ENCODE data around the gene MAGI1.
"Not testable (repeated sequence)": the region's sequence is repeated elsewhere in the genome, so short reads cannot be mapped to it uniquely, and the experiment has no call there.

The MAGI1 gene

DNA sequence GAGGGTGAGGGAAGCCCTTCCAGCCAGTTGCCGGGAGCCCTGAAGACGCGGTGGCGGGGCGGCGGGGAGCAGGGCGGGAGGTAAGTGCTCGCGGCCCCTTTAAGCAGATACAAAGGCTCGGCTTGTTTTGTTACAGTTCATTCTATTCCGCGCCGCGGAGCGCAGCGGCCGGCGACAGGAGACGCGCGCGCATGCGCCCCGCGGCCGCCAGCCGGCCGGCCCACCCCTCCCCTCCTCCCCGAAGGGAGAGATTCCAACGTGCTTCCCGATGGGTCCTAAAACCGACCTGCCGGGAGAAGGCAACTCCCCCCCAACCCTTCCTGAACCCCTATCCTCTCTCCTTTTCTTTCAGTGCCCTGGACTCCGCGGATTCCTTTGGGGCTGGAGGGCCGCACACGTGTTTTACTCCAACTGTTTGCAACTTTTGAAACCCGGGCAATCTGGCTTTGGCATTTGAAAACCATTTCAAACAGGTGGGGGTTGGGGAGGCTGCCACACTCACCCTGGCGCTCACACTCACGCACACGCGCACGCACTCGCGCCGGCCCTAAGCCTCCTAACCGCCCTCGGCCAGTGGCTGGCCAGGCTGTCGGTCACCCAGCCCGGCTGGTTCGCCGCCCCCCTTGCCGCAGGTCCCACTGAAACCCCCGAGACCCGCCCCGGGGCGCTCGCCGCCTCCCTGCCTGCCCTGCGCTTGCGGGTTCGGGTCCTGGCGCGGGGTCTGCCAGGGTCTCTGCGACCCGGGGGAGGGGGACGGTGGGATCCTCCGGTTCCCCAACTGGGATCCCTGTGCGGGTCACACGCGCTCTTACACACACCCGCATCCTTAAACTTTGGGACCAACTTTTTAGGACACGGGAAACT is at the start of gene MAGI1:
Gene MAGI1, minus strand, starts transcription at position 193 of the 864 bp plus-strand sequence. CDS start 610 bp downstream, outside the sequence.
- DNase-seq (ENCODE audit: low read depth): peak; percentile 96

DNA sequence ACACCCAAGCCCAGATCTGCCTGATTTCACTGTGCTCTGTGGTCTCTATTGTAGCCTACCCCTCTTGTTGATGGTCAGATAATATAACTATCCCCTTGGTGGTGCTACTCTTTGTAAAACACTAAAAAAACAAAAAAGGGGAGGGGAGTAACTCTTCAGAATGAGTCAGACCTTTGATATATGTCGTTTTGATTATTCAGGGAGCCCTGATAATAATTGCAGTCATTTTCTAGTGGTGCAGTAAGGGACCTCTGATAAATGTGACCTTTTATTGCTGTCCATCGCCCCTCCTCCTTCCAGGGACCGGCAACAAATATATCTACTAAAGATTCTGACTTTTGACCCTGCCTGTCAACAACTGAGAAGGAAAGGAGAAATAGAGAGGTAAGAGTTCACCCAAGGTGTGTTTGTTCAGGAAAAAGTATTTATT is 45.1 kb upstream of the MAGI1 start:
- no peak for DNase-seq (ENCODE audit: low read depth)

DNA sequence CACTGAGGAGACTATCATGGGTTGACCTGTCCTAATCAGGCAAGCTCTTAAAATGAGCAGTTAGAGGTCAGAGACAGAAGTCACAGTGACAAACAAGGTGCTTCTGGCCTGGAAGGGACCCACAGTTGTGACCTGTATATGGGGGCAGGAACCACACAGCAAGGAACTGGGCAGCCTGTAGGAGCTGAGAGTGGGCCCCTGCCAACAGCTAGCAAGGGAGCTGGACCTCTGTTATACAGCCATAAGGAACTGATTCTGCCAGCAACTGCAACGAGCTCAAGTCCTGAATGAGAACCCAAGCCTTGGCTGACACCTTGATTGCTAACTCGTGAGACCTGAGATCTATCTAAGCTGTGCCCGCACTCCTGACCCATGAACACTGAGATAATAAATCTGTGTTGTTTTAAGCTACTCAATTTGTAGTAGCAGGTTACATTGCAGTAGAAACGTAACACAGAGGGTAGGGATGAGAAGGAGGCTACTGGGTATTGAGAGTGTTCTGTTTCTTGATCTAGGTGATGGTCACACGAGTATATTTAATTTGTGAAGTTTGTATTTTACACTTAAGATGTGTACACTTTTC is 44.5 kb upstream of the MAGI1 start:
- DNase-seq (ENCODE audit: low read depth): no peak

DNA sequence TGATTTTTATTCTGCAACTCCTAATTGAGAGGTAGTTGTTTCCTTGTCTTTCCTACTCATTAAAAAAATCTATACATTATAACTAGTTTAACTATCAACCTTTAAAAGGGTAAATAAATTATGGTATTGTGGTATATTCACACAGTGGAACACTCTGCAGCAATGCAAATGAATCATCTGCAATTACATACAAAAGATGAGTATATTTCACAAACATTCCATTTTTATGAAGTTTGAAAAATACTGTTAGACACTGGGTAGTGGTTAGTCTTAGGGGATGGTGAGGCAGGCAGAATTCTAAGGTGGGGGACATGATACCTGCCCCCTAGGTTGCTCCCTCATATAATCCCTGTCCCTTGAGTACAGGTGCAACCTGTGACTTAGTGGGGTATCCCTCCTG is 44.0 kb upstream of the MAGI1 start:
- DNase-seq (ENCODE audit: low read depth): peak; percentile 7

DNA sequence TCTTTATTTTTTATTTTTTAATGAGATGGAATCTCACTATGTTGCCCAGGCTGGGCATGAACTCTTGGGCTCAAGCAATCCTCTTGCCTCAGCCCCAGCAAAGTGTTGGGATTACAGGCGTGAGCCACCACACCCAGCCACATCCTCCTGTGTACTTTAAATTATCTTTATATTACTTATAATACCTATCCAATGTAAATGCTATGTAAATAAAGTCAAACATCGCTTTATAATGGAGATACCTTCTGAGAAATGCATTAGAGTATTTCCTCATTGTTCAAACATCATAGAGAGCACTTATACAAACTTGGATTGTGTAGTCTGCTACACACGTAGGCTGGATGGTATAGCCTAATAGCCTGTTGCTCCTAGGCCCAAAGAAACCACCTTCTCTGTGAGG is 41.4 kb upstream of the MAGI1 start:
- no peak for DNase-seq (ENCODE audit: low read depth)

DNA sequence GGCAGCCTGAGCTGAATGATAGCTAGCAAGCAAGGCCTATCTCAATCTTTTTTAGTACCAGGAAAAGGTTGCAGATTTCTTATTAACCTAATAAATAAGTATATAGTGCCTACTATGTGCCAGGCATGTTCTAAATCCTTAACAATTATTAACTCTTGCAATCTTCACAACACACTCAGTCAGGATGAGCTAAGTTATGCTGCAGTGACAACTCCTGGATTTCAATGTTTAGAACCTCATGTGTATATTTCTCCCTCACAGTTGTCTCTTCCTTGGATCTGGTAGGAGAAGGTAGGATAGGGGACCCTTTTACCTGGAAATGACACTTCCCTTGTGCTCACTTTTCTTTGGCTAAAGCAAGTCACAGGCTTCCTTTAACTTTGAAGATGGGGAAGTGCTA is 39.3 kb upstream of the MAGI1 start:
- DNase-seq (ENCODE audit: low read depth): no peak

DNA sequence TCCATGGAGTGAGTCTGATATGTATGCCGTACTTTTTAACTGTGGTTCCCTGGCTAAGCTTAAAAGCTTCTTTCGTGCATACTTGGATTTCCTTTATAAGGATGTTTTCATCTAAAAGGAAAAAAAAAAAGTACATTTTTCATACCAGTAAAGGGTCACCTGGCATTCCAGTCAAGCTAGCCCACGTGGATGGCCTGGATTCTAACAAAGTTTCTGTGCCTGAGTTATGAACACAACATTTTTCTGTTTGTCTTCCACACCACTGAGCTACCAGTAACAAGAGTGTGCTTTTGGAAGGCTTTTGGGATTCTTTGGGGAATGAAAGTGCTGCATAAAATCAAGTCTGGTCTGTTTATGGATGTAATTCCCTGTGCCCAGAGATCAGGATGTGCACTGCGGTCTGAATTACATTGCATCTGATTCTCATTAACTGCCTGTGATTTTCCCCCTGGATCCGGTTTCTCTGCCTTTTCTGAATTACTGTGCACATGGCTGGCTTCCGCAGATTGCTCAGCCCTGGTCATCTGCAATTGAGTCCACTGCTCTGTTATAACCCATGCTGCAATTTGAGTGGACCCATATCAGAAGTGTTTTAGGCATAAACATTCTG is 38.2 kb upstream of the MAGI1 start:
- DNase-seq (ENCODE audit: low read depth): peak; percentile 5

DNA sequence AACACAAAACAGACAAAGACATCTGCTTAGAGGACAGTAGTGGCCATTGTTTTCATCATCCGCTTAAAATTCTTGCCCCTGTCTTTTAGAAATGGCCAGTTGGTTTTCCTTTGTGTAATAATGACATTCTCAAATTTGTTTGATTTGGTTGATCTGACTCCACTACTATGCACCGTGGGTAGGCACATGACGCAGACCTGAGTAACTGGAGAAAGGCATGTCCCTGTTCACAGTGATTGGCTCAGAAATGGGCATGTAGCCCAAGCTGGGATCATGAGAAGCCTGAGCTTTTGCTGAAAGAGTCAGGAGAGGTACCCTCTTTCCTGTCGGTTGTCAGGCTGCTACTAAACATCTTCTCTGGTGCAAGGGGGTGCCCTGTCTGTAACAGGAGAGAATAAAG is 36.6 kb upstream of the MAGI1 start:
- peak; percentile 31 for DNase-seq (ENCODE audit: low read depth)

DNA sequence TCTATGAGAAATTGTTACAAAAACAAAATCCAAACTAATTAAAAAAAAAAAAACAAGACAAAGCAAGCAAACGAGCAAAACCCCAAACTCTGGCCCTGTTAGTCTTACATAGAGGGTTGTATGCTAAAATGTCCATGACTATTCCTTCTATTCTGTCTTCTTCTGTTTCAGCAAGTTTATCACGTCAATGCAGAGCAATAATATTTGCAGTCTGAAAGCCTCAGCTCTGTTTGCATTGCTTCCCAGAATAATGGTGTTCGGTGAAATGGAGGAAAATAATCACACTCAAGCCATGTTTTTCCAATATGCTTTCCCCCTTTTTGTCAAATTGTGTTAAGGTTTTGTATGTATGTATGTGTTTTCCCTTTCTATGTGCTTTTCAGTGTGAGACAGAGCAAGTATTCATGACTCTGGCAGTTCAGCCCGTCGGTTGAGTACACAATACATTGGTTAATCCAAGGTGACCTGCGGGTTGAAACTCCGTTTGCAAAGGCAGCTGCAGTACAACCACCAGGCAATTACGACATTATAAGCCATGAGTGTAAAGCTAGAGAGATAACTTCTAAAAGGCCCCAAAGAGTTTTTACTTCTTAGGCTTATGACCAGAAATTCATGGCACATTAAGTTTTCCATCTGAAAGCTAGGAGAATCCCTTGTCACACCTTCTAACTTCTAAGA is 34.9 kb upstream of the MAGI1 start:
- peak; percentile 78 for DNase-seq (ENCODE audit: low read depth)

DNA sequence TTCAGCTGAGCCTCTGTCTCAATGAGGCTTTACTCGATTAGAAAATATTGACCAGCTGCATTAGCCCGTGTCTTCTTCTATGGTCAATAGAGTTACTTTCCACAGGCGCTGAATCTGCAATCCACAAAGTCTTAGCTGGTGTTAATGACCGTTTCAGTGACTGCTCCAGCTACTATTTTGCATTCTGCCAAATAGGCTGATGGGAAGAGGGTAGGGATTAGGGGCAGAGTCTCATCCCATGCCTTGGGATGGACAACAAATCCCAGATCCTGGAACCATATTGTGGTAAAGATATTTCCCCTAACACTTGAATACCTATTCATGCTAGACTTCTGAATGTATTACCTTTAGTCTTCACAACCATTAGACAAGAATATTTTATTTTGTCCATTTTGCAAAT is 29.5 kb upstream of the MAGI1 start:
- no peak for DNase-seq (ENCODE audit: low read depth)

DNA sequence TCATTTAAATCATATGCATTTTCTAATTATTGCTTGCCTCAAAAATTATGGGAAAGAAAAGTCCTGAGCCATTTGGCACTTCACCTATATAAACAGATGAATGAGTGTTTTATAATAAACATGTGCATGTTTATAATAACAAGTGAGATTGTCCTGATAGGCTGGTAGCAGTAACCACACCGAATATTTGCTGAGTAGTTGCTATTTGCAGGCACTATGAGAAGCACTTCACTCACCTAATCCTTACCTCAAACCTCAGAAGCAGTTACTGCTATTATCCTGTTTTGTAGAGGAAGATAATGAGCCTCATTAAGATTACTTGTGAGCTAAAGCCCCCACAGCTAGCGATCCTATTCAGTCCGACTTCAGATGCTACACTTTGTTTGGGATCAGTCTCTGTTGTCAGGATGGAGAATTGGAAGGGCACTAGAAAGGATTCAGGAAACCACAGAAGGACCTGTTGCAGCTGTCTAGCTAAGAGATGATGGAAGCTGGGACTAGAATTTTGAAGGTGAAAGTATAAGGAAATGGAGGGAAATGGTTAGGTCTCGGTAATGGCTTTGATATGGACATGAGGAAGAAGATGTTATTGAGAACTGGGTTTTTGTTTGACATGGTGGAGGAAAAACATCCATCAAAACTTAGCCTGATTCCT is 28.4 kb upstream of the MAGI1 start:
- no peak for DNase-seq (ENCODE audit: low read depth)

DNA sequence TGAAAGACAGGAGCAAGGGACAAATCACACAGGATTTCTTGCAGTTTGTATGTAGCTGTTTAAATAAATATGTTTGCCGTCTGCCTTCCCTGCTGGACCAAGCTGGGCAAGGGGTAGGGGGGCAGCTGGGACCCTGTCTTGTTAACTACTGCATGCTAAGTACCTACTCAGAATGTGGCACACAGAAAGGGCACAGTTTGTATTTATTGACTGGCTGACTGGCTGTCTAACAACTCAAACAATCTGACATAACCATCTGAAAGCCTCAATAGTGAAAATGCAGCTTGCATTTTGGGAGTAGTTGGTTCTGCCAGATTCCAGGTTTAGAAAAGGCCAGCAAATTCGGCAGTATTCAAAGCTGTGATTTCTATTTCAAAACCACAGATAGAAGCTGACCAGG is 16.6 kb upstream of the MAGI1 start:
- DNase-seq (ENCODE audit: low read depth): no peak

DNA sequence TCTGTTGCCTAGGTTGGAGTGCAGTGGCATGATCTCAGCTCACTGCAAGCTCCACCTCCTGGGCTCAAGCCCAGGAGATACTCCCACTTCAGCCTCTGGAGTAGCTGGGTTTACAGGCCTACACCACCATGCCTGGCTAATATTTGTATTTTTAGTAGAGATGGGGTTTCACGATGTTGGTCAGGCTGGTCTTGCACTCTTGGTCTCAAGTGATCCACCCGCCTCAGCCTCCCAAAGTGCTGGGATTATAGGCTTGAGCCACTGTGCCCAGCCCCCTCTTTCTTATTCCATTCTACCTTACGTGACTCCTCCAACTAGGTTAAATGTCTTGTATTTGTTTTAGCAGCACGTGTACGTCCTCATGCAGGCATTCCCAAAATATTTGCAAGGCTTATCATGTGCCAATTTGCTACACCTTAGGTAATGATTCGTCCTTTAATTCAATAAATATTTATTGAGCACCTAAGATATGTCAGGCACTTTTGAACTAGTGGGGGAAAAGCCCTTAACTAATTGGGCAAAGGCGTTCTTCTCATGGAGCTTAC is 14.9 kb upstream of the MAGI1 start:
- DNase-seq (ENCODE audit: low read depth): no peak

DNA sequence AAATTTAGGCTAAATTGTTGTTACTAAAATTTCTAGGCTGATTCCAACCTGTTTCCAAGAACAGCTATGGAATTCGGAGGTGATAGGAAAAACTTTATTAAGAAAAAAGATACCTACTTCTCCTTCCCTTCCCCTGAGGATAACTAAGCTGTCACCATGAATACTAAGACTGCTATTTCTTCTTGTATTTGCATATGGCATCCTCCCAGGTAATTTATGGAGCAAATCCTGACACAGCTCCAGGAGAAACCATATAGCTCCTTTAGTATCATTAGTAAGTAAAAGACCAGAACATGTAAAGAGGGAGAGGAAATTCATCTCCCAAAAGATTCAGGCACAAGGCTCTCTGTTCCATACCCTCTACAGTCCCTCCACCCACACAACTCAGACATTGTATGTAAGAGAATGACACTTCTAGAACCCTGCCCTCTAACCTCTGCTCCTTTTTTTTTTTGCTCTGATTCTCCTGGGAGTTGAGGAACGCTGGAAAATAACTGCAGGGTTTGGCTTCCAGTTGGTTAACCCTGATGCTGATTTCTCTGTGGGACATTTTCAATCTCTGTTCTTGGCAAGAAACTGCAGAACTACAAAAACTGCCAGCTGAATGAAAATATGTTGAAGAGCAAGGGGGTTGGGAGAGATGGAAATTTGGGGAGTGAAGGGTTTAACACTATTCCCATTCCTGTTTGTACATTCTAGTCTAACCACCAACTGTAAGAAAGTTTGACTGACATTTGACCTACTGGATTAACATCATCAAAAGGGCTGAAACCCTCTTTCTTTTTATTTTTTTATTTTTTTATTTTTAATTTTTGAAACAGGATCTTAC is 14.2 kb upstream of the MAGI1 start:
- DNase-seq (ENCODE audit: low read depth): no peak

DNA sequence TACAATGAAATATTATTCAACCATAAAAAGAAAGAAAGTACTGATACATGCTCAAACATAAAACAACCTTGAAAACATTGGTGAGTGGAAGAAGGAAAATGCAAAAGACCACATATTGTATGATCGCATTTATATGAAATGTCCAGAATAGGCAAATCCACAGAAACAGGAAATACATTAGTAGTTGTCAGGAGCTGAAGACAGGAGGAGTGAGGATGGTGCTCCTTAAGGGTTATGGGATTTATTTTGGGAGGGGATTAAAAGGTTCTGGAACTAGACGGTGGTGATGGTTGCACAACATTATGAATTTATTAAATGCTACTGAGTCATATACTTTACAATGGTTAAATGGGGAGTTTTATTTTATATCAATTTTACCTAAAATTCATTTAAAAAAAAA is 12.1 kb upstream of the MAGI1 start:
- DNase-seq (ENCODE audit: low read depth): peak; percentile 7

DNA sequence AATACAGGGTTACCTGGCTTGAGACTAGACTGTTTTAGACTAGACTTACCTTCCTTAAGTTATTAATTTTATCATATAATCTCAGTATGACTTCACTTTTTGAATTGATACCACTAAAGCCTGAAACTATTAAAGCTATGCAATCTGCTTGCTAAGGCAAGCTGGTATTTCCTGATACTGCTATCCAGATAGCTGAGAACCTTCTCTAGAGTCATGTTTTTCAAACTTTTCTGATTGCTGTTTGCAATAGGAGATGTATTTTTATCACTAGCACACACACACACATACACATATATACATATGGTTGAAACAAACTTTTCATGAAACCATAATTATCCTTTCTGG is 9.3 kb upstream of the MAGI1 start:
- peak; percentile 40 for DNase-seq (ENCODE audit: low read depth)

DNA sequence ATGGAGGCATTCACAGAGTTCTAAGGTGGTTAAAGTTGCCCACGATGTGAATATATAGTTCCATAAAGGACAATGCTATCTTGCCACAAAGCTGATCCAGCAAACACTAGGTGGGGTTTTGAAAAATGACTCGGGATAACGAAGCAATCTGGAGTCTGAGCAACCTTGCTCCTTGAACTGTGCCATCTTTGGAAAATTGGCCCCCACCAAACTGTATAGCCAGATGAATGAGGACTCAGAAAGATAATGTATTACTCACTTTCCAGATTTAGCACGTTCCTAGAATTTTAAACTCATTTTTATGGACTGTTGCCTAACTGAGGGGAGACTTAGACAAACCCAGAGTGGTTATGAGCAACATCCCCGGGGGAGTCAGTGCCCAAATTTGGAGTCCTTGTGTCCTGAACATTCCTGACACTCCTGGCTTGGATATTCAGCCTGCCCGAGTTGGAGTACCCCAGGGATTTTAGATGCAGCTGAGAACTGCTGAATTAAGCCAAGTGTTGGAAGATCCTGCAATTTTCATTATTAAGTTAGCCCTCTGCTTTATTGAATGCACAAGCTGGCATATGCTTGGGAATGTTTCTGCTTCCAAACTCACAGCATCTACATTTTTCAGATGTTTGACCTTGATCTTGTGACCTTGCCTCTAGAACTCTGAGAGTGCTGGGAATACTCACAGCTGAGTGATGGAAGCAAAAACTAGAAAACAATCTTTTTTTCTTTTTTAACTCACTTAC is 8.8 kb upstream of the MAGI1 start:
- DNase-seq (ENCODE audit: low read depth): peak; percentile 76

DNA sequence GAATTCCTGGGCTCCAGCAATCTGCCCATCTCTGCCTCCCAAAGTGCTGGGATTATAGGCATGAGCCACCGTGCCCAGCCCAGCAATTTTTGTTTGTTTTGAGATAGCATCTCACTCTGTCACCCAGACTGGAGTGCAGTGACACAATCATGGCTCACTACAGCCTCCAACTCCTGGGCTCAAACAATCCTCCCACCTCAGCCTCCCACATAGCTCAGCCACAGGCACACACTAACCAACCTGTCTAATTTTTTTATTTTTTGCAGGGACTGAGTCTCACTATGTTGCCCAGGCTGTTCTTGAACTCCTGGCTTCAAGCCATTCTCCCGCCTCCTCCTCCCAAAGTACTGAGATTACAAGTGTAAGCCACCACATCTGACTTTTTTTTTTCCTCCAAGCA is 7.6 kb upstream of the MAGI1 start:
- DNase-seq (ENCODE audit: low read depth): not testable (repeated sequence)

DNA sequence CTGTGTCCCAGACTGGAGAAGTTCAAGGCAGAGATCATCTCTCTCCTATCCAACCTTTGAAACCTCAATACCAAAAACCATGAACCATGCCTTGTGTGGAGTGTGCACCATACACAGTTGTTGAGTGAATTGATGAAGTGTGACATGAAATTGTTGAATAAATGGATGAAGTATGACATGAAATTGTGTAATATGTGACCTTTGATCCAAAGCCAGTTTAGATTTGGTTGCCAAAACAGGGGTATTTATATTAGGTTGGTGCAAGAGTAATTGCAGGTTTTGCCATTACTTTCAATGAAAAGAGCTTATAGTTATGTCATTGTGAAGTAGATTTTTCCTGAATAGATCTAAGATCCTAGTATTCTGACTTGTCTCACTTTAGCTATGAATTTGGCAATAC is 3.1 kb upstream of the MAGI1 start:
- no peak for DNase-seq (ENCODE audit: low read depth)

DNA sequence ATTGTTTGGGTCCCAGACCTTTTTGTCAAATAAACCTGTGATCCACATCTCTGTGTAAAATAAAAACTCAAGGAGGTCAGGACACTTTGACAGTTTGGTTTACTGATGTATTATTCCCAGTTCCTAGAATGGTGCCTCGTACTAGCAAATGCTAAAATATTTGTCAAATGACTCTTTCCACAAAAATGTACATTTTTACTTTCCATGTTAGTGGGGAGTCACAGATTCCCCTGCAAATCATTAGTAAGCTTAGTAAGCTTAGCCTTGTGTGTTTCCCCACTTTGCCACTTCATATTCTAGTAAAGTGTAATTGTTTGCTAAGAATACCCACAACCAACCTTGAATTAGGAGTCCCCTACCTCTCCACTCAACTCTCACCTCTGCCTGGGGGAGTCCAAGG is 2.4 kb upstream of the MAGI1 start:
- peak; percentile 79 for DNase-seq (ENCODE audit: low read depth)

DNA sequence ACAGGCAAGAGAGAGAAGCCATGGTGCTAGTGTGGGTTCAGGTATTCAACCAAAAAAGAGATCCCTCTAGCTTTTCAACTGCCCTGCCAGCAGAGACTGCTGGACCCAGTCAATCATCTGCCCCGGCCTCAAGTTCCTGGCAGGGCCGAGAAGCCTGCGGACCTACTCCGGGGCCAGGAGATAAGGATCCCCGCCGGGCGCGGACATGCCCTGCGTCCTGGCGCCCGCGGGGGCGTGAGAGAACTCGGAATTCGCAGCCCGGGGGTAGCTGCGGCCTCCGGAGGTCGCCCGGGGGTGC is 821 bp upstream of the MAGI1 start:
- DNase-seq (ENCODE audit: low read depth): peak; percentile 51
